Left forelimb (tissue), 1 donor: ENCODE results near the gene ROCK2.
A peak's percentile ranks its signal among the peaks of the same experiment; 100 is the strongest.

Experiments used
- DNase-seq: peaks from one replicate; pipeline ENCODE4 v3.0.0-alpha.2; 2018; ENCODE audit warnings: low spot score

The ROCK2 gene

DNA sequence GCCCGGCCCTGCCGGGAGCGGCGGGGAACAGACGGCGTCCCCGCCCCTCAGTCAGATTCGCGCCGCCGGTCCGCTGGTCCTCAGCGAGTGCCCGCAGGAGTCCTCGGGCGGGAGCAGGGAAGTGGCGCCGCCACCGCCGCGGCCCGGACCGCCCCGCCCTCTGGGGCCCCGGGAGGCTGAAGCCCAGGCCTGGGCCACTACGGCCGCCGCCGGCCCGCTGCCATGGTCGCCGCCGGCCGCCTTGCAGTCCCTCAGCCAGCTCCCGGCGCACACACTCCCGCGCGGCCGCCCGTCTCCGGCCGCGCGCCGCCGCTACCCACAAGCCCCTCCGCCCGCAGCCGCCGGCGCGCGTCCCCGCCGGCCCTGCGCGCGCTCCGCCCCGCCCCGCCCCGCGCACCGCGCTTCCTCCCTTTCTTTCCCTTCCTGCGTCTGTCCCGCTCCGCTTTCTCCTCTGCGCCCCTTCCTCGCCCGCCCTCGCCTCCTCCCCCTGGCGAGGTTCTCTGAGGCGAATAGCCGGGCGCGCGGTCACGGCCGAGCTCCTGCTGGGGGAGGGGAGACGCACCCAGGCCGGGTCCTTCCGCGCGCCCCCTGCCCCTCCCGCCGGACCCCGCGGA is at the start of gene ROCK2:
Gene ROCK2 (minus strand): TSS at position 295 of the 614 bp plus-strand sequence. CDS start 500 bp downstream, outside the sequence.
- peak; percentile 96 for DNase-seq

DNA sequence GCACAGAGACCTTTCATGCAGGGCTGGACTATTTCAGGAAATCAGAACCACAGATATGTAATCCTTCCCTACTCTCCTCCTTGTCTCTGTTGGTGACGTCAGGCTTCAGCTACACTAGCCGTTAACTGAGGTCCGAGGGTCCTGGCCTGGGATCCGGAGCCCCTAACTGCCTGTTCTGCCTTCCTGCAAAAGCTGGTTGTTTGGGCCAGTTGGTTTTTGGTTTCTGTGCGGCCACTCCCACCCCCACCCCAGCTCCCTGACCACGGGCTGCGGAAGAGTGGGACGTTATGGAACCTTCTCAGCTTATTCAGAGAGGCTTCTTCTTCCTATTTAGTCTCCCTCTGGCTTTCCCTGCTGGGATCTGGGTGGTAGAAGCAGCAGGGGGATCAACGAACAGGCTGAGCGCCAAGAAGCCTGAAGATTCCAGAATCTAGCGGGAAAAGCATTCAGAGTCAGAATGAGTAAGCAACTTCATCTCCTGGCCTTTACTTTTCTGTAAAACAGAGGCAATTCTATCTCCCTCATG is 49.3 kb upstream of the ROCK2 start:
- no peak for DNase-seq

DNA sequence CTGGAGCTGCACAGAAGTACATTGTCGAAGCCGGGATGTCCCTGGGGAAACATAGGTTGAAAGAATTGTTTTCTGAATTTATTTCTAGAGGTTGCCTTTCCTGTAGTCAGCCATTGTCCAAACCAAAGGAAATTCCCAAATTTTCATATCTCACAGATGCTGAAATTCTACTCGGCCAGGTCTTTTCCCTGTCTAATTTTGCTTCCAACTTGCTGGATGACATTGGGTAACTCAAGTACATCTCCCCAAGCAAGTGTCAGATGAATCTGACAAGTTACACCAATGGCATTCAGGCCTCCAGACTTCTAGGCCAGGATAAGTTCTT is 47.5 kb upstream of the ROCK2 start:
- no peak for DNase-seq

DNA sequence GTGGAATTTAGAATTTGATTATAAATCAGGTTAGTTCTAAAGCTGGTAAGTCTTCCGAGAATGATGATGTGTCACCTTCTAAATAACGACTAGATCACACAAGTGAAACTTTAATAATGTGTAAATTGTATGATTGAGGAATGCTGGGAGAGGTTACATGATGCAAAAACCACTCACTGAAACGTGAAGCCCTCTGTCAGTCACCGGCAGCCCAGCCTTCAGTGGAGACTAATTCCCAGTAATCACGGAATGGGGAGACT is 45.9 kb upstream of the ROCK2 start:
- DNase-seq = no peak

DNA sequence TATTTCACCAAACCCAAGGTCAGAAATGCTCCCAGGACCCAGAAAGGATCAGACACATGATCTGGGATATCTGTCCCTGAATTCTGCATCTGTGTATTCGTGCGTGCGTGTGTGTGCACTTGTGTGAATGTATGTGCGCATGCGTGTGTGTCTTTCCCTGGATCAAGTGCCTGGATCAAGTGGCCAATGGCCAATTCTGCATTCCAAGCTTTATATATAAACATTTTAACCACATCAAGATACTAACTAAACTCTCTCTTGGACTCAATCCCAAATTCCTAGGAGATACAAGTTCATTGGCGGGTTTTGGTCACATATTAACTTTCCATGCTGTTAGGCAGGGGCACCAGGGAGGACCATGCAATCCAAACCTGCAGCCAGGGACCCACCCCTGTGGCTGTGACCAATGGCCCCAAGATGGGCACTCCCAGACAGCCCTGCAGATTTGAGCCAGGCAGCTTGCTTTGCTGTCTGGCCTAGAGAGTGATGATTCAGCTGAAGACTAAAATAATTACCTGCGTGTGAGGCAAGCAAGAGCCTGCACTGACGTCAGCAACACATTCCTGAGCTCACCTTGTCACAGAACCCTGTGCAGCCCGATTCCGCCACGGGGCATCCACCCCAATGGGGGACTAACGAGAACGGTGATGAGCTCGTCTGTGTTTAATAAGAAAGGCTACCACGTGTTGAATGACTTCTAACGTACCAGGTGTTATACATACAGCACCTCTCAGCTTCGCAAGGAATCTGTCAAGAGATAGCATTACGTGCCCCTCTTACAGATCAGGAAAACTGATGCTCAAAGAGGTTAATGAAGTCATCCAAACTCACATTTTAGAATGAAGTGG is 45.3 kb upstream of the ROCK2 start:
- DNase-seq = no peak

DNA sequence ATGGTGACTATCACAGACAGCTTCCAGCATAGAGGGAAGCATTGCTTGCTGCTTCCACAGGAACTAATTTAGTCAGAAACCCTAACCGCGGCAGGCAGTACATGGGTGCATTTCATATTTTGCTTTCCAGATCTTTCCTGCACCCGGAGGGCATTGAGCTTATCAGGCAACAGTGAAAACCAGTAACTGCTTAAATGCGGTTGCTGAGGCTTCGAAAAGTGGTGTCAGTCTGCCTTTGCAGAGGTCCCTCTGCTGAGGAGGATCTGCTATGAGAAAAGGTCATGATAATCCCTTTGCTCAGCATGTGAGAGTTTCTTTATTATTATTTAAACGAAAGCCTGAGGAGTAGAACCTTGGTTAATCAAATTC is 44.6 kb upstream of the ROCK2 start:
- DNase-seq = no peak

DNA sequence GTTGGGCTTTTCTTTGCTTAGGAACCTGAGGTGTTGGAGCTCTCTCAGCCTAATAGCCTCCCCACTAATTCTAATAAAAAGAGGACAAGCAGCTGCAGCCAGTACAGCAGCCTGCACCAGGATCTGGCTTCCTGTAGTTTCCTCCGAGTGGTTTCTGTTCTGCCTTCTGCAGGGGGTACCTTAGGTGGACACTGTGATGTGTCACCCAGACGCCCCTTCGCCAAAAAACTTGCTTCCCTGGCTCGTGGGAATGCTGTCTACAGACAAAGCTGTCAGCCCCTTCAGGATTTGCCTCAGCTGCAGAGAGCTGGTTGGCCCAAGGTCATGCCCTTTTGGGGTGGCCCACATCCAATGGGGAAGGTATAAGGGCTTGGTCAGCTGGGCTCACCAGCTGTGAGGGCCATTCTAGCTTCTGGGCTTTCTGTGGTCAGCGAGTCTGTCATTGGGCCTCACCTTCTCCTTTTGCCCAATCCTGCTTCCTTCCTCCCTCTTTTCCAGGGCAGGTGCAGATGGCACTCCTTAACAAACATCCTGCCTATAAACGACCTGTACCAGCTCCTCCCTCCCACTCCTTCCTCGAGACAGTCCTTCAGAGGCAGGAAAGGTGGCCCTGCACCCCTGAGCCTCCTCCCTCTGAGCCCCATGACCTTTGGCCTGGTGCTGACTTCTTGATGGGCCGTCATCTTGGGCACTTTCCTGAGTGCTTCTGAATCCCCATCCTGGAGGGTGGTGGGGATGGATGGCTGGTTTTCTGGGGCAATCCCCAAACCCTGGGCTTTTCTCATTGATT is 44.0 kb upstream of the ROCK2 start:
- no peak for DNase-seq

DNA sequence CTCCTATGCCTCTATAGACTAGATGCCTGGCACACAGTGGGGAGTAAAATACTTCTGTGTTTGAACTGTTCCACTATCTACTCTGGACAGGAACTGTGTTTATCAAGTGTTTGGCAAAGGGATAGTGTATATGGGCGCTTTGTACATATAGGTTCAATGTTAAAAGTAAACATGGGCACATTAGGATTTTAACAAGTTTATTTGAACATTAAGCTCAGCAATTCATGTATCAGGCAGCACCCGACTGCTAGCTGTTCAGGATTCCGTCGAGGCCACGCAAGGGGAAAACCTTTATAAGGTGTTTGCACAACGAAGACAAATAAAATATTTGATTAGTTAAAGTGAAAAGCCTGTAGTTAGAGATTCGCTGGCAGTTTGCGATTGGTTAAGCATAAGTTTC is 43.4 kb upstream of the ROCK2 start:
- no peak for DNase-seq

DNA sequence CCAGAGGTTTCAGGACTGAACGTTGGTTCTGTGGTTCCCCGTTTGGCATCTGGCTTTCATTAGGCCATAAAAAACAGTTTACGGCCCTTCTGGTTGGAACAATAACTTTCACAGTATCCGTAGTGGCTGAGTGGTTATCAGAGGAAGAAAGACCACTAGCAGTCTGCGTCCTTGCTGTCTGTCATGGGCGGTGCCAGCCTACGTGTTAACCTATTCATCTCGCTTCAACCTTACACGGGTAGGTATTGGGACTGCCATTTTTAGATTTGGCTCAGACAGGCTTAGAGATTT is 42.6 kb upstream of the ROCK2 start:
- no peak for DNase-seq

DNA sequence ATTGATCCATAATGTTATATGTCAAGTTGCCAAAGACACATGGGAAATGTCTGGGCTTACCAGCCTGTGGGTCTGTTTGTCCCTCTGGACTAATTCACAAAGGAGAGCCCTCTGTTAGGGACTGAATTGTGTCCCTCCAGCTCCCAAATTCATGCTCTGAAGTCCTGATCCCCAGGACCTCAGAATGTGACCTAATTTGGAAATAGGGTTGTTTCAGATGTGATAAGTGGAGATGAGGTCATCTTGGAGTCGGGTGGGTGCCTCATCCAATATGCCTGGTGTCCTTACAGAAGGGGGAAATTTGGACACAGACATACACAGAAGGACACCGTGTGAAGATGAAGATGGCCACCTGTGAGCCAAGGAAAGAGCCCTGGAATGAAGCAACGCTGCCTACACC is 41.4 kb upstream of the ROCK2 start:
- DNase-seq = no peak

DNA sequence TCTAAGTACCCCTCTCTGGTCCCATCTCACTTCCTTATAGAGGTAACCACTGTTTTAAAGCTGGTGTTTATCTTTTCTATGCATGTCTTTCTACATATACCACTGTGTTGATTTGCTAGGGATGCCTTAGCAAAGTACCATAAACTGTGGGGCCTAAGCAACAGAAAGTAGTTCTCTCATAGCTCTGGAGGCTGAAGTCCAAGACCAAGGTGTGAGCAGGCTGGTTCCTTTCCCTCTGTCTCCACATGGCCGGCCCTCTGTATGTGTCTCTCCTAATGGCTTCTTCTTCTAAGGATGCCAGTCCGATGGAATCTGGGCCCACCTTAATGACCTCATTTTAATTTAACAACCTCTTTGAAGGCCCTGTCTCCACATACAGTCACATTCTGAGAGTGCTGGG is 40.8 kb upstream of the ROCK2 start:
- DNase-seq = no peak

DNA sequence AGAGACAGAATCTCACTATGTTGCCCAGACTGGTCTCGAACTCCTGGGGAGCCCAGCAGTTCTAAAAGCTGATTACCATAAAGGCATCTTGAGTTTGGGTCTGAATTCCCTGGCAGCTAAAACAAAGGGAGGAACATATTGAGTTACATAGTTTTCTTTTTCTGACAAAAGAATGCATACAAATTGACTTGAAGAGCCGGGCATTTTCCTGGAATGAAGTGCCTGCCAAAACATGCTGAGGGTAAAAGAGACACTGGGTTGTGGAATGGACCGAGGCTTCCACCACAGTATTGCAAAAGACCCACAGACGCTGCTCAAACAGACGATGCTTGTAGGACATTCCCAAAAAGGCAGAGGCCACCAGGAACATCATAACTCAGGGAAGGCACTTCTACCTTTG is 35.1 kb upstream of the ROCK2 start:
- no peak for DNase-seq

DNA sequence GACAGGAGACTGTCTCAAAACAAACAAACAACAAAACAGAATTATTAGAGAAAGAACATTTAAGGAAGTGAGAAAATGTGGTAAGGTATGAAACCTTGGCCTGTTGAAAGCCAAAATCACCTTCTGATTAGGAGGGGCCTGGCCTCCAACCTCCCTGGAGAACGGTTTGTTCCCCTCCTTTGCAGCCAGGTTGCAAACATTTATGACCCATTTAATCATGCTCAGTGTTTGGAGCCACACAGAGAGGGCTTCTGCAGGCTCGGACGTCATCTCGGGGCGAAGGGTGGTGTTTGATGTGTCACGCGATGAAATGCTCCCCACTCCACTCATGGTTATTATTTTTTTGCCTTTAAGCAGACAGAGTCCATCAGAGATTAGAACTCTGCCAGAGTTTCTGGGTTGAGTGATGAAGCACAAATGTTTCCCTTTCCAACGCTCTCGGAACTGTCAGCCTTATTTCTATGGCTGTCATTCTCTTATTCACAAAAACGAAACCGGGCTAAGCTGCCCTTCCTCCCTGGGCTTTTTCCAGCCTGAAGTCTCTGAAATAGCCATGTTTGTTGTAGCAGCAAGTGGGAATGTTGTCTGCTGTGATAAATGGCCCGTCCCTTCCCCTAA is 33.6 kb upstream of the ROCK2 start:
- no peak for DNase-seq

DNA sequence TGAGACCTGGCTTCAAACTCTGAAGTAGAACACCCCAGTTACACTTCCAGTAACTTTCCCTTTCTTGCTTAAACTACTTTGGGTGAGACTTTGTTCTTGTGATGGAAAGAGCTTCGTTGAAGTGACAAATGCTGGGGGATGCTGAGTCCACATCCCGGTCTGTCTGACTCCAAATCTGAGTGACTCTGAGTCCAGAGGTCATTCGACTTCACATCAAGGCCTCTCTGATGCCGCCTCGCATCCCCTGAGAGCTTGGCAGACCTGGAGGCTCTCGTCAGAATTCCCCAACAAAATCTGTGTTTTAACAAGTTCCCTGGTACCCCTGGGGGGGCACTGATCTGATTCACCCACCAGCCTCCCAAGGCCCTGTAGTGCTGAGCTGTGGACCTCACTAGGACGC is 31.6 kb upstream of the ROCK2 start:
- no peak for DNase-seq

DNA sequence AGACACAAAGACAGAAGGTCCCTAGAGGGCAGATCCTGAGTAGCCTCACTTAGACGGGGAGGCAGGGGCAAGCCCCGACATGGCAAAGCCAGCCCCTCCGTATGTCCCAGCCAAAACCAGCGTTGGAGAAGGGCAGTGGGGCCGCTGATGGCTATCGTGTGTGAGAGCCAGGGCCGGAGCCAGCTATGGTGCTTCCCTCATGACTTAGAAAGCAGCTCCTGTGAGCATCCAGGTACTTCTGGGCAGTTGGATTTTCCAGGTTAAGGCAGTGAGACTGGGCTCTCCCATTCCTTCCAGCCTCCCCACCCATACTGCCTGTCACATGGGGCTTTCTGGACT is 31.2 kb upstream of the ROCK2 start:
- no peak for DNase-seq

DNA sequence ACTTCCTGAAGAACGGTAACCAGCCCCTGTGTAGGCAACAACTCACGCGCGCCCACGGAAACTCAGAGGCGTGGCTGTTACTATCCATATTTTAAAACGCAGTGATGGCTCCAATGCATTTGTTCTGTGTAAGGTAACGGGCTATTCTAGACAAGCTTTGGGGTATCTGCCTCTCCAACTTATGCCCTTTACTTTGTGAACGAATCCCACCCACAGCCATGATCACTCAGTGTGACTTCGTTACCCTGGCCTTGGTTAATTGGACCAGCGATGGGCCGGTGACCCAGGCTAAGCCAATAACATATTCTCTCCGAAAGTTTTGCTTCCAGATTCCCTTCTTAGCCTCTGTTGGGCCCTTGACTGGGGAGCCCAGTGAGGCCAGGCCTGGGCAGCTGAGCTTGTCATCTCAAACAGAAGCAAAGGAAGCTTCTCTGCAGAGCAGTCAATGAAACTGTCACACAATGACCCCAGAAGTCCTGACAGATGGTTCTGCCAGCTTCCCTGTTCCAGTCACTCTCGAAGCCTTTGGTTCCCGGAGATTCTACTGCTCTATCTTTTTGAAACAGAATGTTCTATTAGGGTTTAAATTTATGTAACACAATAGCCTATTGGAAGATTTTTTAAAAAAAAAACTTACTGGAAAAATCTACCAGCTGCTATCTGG is 30.7 kb upstream of the ROCK2 start:
- no peak for DNase-seq

DNA sequence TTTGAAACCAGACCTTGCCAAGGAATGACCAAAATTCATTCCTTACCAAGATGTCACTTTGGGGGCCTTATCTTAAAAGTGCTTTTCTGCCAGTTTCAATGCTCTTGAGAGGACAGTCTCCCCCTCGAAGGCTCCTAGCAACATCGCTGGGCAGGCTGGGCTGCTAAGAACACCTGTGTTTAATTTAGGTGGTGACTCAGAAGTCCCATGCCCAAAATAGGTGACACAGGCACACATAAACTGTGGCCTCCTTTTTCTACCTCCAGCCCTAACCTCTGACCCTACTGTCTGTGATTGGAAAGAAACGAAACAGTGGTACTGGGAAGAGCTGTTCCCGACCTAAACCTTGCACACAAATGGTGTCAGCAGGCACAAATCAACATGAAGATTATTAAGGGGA is 28.7 kb upstream of the ROCK2 start:
- no peak for DNase-seq

DNA sequence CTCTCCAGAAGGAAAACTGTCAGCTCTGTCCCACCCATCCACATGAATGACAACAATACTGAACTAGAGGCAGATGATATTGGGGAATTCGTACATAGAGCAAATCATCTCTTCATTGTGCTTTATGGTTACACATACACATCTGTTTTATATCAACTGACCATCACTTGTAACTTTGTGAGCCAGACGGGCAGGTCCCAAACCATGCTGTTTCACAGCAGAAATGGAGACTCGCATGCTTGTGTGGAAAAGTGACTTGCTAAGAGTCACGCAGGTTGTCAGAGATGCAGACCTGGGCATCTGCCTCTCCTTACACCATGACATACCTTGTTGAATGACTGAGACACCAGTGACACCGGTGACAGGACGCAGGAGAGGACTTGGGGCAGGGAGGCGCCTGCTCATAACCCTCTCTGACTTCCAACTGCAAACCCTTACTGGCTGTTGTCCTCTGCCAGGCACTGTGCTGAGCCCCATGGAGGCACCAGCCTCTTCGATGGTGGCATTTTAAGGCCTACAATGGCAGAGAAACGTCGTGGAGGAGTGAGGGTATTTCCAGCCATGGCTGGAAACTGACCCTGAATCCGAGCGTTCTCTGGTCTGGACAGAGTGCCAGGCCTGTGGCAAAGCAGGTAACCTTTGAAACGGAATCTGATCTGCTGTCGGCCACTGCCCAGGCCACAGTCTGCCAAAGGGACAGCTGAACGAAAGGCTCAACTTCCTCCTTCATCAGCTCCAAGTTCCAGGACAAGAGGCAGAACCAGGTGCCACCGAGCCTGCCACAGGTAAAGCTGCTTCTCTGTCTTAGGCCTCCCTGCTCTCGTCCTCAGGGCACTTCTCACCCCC is 26.9 kb upstream of the ROCK2 start:
- DNase-seq = no peak

DNA sequence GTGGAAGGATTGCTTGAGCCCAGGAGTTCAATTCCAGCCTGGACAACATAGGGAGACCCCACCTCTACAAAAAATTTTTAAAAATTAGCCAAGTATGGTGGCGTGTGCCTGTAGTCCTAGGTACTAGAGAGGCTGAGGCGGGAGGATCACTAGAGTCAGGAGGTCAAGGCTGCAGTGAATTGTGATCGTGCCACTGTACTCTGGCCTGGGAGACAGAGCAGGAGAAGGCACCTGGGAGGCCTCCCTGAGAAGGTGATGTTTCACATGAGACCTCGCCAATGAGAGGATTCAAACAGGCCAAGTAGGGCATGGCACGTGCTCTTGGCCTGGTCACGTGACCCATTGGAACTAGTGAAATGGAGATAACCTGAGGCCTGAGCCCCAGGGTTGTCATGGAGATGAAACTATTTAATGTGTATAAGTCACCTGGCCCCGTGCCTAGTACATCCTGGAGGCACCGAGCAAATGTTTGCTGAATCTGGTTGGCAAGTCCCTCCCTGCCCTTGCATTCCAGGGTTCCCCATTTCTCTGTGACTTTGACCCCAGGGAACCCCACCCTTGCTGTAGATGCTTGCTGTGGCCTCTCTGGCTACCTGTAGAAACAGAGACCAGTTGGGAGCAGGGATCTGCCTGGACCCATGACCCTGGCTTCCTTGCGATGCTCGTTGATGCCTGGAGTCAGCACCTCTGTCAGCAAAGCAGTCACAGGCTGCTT is 26.1 kb upstream of the ROCK2 start:
- no peak for DNase-seq

DNA sequence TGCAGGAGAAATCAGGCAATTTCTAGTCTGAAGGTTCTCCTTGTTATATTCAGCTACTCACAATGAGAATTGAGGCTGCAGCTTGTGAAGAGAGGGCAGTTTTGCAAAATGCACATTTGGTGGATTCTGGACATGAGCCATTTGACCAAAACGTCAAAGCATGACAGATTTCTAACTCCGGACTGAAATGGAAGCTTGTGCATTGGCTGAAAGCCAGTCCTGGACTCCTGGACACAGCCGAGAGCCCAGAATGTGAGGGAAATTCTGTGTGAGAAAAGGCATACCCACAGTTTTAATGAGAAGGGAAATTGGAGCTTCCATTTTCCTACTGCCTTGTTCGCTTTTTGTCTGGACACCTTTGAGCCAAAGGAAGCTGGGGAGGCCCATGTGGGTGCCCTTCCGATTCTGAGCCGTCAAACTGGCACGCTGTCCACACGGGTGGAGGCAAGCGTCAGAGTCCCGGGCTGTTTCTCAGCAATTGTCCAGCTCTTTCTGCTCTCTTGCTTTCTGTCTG is 23.7 kb upstream of the ROCK2 start:
- no peak for DNase-seq
